GM18858 (cell line): ENCODE measurements around the gene MIF.
"Not testable (repeated sequence)": the region's sequence is repeated elsewhere in the genome, so short reads cannot be mapped to it uniquely, and the experiment has no call there.

Experiments
- ATAC-seq: cut with Tn5 transposase; IDR thresholded peaks from one replicate; pipeline ENCODE4 v1.9.1; 2021; ENCODE audit not compliant: unreplicated experiment

The MIF gene

DNA sequence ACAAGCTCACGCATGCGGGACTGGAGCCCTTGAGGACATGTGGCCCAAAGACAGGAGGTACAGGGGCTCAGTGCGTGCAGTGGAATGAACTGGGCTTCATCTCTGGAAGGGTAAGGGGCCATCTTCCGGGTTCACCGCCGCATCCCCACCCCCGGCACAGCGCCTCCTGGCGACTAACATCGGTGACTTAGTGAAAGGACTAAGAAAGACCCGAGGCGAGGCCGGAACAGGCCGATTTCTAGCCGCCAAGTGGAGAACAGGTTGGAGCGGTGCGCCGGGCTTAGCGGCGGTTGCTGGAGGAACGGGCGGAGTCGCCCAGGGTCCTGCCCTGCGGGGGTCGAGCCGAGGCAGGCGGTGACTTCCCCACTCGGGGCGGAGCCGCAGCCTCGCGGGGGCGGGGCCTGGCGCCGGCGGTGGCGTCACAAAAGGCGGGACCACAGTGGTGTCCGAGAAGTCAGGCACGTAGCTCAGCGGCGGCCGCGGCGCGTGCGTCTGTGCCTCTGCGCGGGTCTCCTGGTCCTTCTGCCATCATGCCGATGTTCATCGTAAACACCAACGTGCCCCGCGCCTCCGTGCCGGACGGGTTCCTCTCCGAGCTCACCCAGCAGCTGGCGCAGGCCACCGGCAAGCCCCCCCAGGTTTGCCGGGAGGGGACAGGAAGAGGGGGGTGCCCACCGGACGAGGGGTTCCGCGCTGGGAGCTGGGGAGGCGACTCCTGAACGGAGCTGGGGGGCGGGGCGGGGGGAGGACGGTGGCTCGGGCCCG, at the start of gene MIF:
Gene MIF (plus strand): TSS at position 439 of the 765 bp plus-strand sequence. CDS start 92 bp downstream, at position 531.
- ATAC-seq, result peak; percentile 76

DNA sequence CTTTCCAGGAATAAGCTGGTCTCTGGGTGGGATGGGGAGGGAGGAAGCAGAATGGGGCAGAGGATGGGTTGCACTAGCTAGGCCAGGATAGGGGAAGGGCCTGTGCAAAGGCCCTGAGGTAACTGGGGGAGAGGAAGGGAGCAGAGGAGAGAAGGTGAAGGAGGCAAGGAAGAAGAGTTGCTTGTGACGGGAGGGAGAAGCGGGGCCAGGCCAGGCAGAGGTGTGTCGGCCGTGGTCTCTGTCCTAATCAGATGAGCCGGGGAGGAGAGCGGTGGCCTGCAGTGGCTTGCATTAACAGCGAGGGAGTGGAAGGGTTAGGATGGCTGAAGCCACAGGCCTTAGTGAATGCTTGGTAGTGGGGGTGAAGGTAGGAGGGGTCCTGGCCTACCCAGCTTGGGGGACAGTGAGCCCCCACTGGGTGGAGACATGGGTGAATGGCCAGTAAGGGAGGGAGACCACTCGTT, 49.4 kb upstream of the MIF start:
- ATAC-seq, result no peak

DNA sequence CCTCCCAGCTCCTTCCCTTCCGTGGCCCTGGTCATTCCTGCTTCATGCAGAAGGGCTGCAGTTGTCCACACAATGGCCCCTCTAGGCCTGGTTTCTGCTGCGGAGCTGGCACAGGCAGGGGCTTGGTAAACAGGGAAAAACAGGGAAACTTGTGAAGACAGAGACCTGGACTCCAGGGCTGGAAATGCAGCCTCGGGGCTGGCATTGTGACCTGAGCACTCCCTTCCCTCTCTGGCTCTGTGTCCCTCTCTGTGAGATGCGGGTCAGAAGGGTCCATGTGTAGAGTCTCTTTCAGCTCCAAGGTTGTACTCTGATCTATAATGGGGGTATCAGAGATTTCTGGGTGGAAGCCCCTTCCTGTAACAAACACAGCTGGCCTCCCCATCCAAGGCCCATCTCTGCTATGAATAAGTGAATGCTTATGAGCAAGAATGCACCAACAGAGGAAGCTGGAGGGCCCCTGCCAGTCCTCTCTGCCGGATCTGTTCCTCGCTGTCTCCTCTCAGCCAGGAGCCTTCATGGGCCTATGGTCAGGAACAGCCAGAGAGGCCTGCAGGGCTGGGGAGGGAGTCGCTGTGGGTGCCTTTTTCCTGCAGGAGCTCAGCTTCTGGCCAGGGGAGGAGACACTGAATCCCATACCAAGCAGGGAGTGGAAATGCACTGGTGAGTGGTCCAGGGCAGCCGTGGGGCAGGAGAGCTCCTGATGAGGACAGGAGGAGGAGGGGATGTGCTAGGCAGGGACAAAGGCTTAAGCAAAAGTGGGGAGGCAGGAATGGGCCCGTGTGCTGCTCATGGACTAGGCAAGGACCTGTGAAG, 48.7 kb upstream of the MIF start:
- no peak for ATAC-seq

DNA sequence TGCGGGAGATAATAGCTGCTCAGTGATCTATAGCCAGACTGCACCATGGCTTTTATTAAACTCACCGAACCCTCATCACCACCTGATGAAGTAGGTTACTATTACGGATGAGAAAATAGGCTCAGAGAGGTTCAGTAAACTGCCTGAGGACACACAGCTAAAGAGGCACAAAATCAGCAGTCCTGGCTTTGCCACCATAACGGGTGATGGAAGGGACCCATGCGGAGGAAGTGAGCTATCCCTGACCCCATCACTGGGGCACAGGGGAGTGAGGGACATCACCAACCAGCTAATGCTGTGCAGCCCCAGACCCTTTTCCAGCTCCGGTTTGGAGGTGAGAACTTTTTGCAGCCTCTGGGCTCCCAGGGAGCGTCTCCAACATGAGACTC, 48.1 kb upstream of the MIF start:
- no peak for ATAC-seq

DNA sequence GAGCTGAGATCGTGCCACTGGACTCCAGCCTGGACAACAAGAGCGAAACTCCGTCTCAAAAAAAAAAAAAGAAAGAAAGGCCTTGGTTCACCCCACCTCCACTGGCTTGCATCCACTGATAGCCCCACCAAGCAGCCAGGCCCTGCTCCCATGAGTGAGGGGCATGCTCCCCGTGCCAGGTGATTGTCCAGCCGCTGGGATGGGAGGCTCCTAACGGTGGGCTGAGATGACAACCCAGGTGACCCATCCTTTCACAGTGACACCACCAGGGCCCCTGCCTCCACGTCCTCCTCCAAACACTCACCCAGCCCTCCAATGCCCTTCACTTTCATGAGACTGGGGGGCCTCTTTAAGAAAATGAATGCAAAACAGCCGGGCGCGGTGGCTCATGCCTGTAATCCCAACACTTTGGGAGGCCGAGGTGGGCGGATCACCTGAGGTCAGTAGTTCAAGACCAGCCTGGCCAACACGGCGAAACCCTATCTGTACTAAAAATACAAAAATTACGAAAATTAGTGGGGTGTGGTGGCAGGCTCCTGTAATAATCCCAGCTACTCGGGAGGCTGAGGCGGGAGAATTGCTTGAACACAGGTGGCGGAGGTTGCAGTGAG, 46.8 kb upstream of the MIF start:
- ATAC-seq, result no peak

DNA sequence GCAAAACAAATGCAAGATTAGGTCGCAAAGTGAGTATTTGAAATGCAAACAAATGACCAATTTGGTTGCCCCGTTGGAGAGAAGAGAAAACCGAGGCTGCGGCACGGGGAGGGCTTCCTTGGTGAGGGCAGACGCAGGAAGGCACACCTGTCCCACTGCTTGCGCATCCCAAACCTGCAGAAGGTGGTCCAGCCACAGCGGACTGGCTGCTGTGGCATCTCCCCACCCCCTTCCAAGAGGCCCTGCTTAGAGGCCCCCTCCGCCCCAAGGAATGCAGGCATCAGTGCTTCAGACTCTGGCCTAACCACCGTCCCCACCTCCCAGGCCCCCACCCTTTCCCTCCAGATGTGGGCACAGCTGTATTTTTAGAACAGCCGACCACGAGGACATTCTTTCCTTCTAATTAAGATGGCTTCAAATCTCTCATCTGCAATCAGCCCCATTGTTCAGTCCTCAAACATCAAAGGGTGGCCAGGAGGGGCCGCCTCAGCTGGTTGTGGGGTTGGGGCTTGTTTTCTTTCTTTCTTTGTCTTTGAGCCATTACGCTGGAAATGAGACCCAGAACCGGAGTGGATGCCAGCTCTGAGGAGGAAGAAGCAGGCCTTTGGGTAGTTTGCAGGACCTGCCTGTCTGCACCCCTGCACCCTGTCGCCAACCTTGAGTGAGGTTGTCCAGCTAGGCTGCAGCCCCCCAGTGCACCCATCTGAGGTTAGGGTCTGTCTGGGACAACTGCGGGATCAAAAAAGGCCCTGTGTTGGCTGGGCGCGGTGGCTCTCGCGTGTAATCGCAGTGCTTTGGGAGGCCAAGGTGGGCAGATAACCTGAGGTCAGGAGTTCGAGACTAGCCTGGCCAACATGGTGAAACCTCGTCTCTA, 46.0 kb upstream of the MIF start:
- ATAC-seq, result no peak

DNA sequence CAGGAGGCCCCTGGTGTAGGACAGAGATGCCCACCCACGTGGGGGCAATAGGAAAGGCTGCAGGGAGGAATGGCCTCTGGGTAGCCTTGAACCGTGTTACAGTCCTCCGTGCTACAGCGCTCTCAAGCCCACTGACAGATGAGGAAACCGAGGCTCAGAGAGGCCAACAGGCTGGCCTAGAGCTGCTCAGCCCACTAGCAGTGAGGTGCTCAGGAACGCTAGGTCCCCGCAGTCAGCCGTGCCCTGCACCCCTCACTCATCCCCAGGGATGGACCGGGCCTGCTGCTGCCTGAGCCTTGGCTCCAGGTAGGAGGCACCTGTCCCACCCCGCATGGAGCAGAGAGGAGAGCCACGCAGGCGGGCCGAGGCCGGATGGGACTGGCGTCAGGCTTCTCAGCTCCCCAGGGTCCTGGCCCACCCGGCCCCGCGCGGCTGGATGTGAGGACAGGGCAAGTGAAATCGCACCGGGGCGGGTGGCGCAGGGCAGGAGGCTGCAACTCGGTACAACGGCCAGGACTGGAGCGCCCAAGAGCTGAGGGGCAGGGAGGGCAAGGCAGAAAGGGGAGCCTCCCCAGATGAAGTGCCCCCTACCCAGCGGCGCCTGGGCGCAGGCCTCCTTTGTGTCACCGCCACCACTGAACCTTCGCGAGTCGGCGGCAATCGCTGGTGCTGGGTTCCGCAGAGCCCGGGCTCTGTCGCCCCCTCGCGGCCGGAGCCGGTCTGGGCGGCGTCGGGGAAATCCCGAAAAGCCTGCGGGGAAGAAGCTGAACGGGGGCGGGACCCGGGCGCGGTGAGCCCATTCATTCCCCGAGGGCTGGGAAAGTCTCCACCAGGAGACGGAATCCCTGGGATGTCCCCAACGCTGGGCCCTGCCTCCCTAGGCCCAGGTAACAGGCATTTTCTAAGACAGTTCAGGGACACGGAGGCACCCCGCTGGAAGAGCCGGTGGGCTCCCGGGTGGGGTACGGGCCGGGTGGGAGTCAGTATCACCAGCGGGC, 44.9 kb upstream of the MIF start:
- ATAC-seq, result no peak

DNA sequence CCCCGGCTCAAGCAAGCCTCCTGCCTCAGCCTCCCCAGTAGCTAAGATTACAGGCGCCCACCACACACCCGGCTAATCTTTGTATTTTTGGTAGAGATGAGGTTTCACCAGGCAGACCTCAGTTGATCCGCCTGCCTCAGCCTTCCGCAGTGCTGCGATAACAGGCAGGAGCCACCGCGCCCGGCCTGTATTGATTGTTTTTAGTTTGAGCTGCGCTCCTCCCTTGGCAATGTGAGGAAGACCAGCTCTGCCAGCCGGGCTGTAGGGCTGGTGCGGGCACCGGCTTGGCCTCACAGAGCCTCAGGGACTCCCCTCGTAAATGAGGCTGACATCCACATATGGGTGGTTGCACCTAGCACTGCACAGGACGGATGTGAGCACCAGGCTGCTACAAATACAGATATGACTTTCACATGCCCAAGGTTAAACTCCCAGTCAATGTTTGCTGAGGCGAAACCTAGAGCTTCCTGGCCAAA, 44.0 kb upstream of the MIF start:
- ATAC-seq, result no peak

DNA sequence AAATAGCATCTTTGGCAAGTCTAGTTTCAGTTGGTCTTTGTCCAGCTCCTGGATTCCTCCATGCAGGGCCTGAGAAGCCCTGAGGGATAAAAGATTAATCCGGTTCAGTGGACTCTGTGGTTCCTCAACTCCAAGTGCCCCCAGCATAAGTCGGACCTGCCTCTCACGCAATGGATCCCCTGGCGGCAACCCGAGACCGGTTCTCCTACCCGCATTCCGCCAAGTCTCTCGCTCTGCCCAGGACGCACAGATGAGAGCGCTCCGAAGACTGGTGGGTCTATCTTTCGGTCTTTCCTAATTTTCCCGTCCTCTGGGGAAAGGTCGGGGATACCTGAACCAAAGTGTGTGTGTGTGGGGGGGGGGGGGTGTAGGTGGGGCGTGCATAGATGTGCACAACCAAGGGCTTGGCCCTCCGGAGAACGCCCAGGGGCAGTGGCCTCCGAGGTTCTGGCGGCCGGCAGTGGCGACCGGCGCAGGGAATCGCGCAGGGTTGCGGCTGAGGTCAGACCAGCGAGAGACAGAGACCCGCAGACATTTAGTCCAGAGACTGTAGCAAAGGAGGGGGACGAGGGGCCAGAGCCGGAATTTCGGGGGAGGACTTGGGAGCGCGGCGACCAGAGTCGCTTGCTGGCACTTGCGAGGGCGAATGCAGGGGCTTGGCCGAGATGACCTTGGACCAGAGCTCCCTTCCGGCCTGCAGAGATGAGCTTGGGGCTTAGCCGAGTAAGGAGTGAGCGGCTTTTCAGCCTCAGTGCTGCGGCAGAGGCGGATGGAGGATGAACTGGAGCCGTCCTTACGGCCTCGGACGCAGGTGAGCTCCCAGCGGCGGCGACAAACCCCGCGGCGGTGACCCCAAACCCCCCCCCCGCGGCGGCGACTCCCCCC, 37.2 kb upstream of the MIF start:
- peak; percentile 17 for ATAC-seq

DNA sequence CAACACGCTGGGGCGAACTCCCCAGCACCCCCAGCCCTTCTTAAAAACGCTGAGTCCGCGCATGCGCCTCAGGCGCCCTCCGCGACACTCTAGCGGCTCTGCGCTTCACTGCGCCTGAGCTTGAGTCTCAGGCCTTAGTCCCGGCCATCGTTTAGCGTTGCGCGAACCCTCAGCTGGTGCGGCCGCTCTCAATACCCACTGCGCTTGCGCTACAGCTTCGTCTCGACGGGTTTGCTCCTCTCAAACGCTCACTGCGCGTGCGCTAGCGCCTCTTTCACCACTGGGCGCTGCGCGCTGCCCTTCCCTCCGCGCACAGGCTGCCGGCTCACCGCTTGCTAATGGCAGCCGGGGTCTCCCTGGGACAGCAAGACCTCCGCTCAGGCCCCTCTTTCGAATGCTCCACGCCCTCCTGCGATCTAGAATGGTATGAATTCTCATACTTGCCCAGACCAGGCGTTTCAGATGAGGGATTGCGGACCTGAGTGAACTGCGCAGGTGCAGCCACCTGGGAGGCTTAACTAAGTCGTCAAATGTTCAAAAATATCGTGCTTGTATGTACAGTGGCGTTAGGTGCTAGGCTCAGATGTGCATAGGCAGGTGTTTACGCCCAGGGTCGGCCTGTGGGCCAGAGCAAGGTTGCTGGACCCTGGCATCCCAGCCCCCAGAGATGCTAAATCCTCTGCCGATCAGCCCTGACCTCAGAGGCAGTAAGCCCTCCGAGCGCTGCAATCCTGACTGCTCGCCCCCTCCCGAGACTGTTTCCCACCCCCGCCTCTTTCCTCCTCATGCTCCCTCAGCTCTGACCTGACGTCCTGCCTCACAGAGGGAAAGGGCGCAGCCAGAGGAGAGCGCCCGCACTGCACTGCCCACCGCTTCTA, 36.3 kb upstream of the MIF start, which contains the start of gene SLC2A11:
Gene SLC2A11 (plus strand): TSS at position 270 of the 878 bp plus-strand sequence. CDS start 125 bp downstream, at position 395.
- ATAC-seq, result peak; percentile 85

DNA sequence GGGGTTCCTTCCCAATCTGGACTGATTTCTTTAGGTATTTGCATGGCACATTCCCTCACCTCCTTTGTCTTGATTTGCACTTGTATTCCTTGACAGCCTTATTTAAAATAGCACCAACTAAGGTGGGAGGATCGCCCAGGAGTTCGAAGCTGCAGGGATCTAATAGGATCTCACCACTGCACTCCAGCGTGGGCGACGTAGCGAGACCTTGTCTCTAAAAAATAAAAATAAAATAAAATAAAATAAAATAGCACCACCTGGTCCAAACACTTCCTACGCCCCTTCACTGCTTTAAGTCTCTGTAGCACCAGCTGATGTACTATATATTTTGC, 35.7 kb upstream of the MIF start:
- no peak for ATAC-seq

DNA sequence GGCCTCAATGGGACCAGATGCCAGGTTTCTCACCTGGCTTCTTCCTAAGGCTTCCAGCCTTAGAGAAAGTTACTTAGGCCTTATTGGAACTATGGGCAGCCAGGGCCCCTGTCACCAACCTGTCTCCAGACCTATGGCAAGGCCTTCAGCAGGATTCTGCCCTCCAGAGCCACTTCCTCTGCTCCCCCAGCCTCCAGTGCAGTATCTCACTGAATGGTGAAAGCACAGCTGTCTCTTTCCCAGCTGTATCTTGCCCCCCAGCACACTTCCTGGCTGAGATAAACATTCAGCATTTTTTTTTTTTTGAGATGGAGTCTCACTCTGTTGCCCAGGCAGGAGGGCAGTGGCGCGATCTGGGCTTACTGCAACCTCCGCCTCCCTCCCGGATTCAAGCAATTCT, 35.0 kb upstream of the MIF start:
- ATAC-seq, result no peak

DNA sequence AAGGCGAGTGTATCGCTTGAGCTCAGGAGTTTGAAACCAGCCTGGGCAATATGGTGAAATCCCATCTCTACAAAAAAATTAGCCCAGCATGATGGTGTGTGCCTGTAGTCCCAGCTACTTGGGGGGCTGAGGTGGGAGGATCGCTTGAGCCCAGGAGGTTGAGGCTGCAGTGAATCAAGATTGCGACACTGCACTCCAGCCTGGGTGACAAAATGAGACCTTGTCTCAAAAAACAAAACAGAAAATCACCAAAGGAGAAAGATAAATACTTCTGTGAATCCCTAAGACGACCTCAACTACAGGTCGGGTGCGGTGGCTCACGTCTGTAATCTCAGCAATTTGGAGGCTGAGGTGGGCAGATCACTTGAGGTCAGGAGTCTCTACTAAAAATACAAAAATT, 34.0 kb upstream of the MIF start:
- ATAC-seq, result not testable (repeated sequence)

DNA sequence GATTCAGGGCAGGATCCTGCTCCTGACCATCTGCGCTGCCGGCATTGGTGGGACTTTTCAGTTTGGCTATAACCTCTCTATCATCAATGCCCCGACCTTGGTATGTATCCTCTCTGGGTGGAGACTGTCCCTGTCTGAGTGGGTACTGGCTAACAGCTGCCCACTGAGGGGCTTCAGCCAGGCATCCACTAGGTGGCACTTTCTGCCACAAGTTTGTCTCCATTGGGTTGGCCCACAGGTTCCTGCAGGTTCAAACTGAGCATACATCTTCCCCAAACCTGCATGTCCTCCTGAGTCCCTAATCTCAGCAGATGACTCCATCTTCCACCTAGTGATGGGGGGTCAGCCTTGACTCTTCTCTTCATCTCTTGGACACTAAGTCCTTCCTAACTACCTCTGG, 32.1 kb upstream of the MIF start:
- ATAC-seq, result no peak

DNA sequence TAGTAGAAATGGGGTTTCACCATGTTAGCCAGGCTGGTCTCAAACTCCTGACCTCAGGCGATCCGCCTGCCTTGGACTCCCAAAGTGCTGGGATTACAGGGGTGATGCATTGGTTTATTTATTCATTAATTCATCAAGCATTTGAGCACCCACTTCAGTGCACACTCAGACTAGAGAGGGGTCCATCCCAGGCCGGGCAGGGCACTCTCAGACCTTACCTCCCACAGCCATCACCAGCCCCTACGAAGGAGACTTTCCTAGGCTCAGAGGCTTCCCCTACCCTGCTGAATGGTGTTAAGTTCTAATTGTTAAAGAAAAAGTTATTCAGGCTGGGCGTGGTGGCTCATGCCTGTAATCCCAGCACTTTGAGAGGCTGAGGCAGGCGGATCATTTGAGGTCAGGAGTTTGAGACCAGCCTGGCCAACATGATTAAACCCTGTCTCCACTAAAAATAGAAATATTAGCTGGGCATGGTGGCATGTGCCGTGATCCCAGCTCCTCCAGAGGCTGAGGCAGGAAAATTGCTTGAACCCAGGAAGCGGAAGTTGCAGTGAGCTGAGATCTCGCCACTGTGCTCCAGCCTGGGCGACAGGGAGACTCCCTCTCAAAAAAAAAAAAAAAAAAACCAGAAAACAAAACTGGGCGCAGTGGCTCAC, 29.6 kb upstream of the MIF start:
- not testable (repeated sequence) for ATAC-seq

DNA sequence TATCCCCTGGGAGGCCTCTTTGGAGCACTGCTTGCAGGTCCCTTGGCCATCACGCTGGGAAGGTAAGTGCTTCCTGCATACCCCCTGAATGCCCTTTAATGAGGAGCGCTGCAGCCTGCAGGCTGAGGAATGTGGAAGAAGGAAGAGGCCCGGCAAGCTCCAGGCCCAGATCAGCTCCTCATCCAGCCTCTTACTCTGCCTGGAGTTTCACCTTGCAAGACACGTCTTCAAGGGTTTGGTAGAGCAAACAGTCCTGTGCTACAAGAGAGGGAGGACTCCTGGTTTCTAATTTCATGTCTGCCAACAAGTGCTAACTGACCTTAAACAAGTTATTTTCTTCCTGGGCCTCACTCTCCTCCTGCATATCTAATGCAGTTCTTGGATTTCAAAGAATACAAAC, 25.6 kb upstream of the MIF start:
- ATAC-seq, result no peak

DNA sequence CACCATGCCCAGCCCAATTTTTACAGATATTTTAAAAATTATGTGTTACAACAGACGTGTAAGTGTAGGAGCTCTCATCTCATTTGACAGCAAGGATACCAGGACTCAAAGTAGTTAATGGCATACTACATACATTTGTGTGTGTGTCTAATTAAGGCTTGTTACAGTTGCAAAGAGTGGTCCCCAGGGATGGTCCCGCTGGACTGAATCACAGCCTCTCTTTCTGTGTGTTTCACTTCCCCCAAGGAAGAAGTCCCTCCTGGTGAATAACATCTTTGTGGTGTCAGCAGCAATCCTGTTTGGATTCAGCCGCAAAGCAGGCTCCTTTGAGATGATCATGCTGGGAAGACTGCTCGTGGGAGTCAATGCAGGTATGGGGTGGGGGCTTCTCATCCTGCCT, 19.3 kb upstream of the MIF start:
- ATAC-seq, result no peak
